ENCODE data around the gene SLC44A3.

The SLC44A3 gene

DNA sequence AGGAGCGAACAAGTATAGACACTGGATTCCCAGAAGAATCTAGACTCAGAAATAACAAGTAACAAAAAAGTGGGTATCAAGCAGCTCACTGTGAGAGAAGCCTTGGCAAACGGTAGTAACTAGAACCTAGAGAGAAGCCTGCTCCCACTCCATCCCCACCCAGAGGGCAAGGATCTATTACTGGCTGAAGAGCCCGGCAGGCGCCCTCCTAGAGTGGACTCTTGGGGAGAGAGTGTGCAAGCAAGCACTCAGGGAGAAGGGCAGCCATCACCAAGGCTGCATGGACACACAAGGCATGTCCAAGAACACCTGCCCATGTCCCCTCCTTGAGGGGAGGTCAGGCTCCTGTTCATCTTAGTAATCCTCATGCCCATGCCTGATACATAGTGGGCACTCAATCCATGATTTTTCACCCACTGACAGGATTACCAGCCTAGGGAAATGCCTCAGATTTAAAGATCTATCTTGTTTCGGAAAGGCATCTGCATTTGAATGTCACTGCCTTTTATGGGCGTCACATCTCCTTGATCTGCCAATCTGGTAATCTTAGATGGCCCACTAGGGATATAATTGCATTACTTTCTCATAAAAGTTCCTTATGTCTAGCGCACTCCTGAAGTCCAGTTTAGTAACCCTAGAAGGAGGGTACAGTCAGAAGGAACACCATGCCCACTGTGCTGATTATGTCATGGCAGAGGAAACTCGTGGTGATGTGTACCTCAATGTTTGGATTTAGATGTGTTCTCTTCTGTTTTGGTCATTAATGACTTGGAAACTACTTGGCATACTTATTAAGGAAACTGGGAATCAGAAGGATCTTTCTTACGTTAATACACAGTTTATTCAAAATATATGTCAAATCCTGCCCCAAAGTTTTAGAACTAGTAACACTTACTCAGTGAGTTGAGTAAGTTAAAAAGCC lies 92.4 kb downstream of the SLC44A3 start:
- peaks cover 3% of the 10 kb centered on the region for H3K36me3 Mint-ChIP-seq
- no peaks in the 10 kb centered on the region for H3K9me3 Mint-ChIP-seq (ENCODE audit: low read depth)
- H3K4me3 Mint-ChIP-seq: no peak overlapping the region
- peaks cover 3% of the 10 kb centered on the region for H3K27me3 Mint-ChIP-seq
- no peak overlapping the region for H3K27ac Mint-ChIP-seq
- H3K4me1 Mint-ChIP-seq (ENCODE audit: low read depth): peaks cover 1% of the 10 kb centered on the region

- Mint-ChIP-seq H3K27ac (no peak overlapping the region), H3K4me3 (no peak overlapping the region), H3K4me1 (ENCODE audit: low read depth) (peaks cover 1% of the 10 kb centered on the region), H3K36me3 (peaks cover 3% of the 10 kb centered on the region), H3K9me3 (ENCODE audit: low read depth) (no peaks in the 10 kb centered on the region), H3K27me3 (peaks cover 3% of the 10 kb centered on the region)
Observed at GRCh38 chr1:94917251-94917650, 97.1 kb downstream of the SLC44A3 start.

DNA sequence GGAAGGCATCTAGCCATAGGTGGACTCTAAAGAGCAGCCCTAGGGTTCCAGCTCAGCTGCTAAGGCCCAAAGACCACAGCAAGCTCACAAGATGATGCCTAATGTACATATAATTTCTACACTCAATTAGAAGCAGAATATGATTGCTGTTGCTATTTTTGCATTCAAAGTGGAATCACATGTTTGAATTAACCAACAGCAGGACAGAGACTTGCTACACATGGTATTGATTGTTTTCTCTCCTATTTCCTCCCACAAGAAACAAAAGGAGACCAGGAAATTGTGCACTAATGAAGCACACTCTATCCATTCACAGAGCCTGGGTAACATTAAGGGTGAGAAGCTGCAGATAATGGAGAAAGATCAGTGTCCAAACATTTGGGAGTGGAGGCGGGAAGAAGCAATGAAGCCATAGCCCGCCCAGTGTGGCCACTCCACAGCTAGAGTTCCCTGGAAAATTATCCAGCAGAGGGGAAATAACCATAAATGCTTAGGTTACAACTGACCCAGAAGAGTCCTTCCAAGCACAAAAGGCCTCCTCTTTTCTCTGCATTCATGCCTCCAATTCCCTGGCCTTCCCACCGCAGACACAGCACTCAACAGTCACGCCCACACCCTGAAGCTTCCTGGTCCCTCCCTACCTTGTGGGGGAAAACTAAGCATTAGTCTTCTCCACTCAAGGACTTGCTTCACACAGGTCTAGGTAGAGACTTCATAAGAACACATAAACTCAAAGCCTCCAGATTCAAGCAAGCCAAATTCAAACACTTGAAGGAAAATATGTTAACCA lies 99.3 kb downstream of the SLC44A3 start:
- Mint-ChIP-seq H3K27me3 (peaks cover 8% of the 10 kb centered on the region), H3K36me3 (peaks cover 3% of the 10 kb centered on the region), H3K9me3 (ENCODE audit: low read depth) (no peaks in the 10 kb centered on the region), H3K27ac (no peak overlapping the region), H3K4me3 (no peak overlapping the region), H3K4me1 (ENCODE audit: low read depth) (peaks cover 4% of the 10 kb centered on the region)

GRCh38 chr1:94920061-94920460 lies 99.9 kb downstream of the SLC44A3 start:
- Mint-ChIP-seq H3K27me3 (peaks cover 10% of the 10 kb centered on the region), H3K27ac (no peak overlapping the region), H3K36me3 (peaks cover 3% of the 10 kb centered on the region), H3K9me3 (ENCODE audit: low read depth) (no peaks in the 10 kb centered on the region), H3K4me1 (ENCODE audit: low read depth) (peaks cover 8% of the 10 kb centered on the region), H3K4me3 (no peak overlapping the region)

- H3K27me3 Mint-ChIP-seq: peaks cover 8% of the 10 kb centered on the region
- no peaks in the 10 kb centered on the region for H3K9me3 Mint-ChIP-seq (ENCODE audit: low read depth)
- peaks cover 19% of the 10 kb centered on the region for H3K4me1 Mint-ChIP-seq (ENCODE audit: low read depth)
- no peak overlapping the region for H3K4me3 Mint-ChIP-seq
- H3K36me3 Mint-ChIP-seq: no peaks in the 10 kb centered on the region
- no peak overlapping the region for H3K27ac Mint-ChIP-seq
Observed at GRCh38 chr1:94921977-94922376, 101.8 kb downstream of the SLC44A3 start.

DNA sequence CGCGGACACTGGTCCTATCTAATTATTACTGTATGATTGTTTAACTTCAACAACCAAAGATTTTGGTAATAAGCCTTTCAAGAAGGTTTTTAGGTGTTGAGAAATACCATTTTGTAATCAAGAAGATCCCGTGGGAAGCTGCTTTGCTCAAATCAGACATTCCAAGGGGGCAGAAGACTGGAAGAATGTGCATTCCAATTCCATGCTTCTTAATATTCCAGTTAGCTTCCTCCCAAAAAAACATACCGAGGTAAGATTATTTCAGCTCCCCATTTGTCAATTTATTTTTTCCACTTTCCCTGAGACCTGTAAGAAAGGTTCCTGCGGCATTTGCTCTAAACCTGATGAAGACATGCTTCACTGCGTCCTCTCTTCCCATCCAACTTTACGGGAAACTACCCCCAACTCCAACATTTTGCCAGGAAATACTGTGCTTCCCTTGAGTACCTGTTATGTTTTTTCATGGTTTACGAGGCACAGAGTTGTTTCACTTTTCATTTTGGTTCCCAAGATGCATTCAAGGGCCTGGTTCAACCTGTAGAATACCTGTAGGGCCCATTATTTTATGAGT lies 102.7 kb downstream of the SLC44A3 start:
- Mint-ChIP-seq H3K4me1 (ENCODE audit: low read depth) (peaks cover 22% of the 10 kb centered on the region), H3K27me3 (peaks cover 10% of the 10 kb centered on the region), H3K36me3 (no peaks in the 10 kb centered on the region), H3K27ac (no peak overlapping the region), H3K9me3 (ENCODE audit: low read depth) (no peaks in the 10 kb centered on the region), H3K4me3 (no peak overlapping the region)

GRCh38 chr1:94925004-94925403 lies 104.8 kb downstream of the SLC44A3 start:
- peaks cover 22% of the 10 kb centered on the region for H3K4me1 Mint-ChIP-seq (ENCODE audit: low read depth)
- peak overlapping the region; percentile 93 for H3K4me3 Mint-ChIP-seq
- H3K36me3 Mint-ChIP-seq: no peaks in the 10 kb centered on the region
- no peak overlapping the region for H3K27ac Mint-ChIP-seq
- H3K9me3 Mint-ChIP-seq (ENCODE audit: low read depth): no peaks in the 10 kb centered on the region
- peaks cover 10% of the 10 kb centered on the region for H3K27me3 Mint-ChIP-seq

DNA sequence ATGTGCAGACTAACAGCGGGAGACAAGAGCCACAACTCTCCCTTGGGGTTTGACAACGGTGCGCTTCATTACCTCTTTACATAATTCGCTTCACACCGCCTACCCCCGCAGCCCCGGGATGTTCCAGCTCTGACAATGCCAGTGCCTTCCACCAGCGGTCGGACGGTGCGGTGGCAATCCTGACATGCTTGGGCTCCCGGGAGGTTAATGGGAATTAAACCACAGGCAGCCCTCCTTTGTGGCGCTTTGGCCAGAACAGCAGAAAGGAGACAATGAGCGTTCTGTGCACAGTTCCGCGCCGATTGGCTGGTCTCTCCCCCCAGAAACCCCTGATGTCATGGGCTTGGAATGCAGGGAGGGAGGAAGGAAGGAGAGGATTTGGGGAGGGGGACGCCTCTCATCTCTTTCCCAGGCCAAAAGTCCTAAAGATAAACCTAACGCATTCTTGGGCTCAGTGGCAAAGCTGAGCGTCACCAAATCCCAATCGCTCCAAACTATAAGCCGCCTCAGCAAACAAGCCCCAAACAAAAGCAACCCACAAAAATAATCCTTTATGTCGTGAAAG lies 105.5 kb downstream of the SLC44A3 start:
- no peaks in the 10 kb centered on the region for H3K9me3 Mint-ChIP-seq (ENCODE audit: low read depth)
- no peaks in the 10 kb centered on the region for H3K36me3 Mint-ChIP-seq
- peak overlapping the region; percentile 93 for H3K4me3 Mint-ChIP-seq
- no peak overlapping the region for H3K27ac Mint-ChIP-seq
- H3K27me3 Mint-ChIP-seq: peaks cover 10% of the 10 kb centered on the region
- peaks cover 22% of the 10 kb centered on the region for H3K4me1 Mint-ChIP-seq (ENCODE audit: low read depth)

GRCh38 chr1:94926126-94926914 lies 106.2 kb downstream of the SLC44A3 start:
- no peak overlapping the region for H3K27ac Mint-ChIP-seq
- H3K9me3 Mint-ChIP-seq (ENCODE audit: low read depth): no peaks in the 10 kb centered on the region
- peak overlapping the region; percentile 93 for H3K4me3 Mint-ChIP-seq
- no peaks in the 10 kb centered on the region for H3K36me3 Mint-ChIP-seq
- H3K27me3 Mint-ChIP-seq: peaks cover 10% of the 10 kb centered on the region
- H3K4me1 Mint-ChIP-seq (ENCODE audit: low read depth): peaks cover 22% of the 10 kb centered on the region

- Mint-ChIP-seq H3K27ac (peak within 1 kb of the TSS; percentile 72), H3K9me3 (ENCODE audit: low read depth) (no peaks in the 10 kb centered on the region), H3K27me3 (peaks cover 10% of the 10 kb centered on the region), H3K4me1 (ENCODE audit: low read depth) (peaks cover 22% of the 10 kb centered on the region), H3K4me3 (peak within 1 kb of the TSS; percentile 93), H3K36me3 (no peaks in the 10 kb centered on the region)
Observed at GRCh38 chr1:94926915-94927404, 106.8 kb downstream of the SLC44A3 start, which contains the start of gene CNN3. Gene CNN3 (minus strand): TSS chr1:94927110. CDS start chr1:94926894, 216 bp downstream.

- peaks cover 22% of the 10 kb centered on the region for H3K4me1 Mint-ChIP-seq (ENCODE audit: low read depth)
- H3K27me3 Mint-ChIP-seq: peaks cover 10% of the 10 kb centered on the region
- no peaks in the 10 kb centered on the region for H3K9me3 Mint-ChIP-seq (ENCODE audit: low read depth)
- H3K4me3 Mint-ChIP-seq: peak overlapping the region; percentile 89
- no peaks in the 10 kb centered on the region for H3K36me3 Mint-ChIP-seq
- peak overlapping the region; percentile 72 for H3K27ac Mint-ChIP-seq
Observed at GRCh38 chr1:94927405-94928175, 107.4 kb downstream of the SLC44A3 start.

GRCh38 chr1:94928293-94928939 lies 108.3 kb downstream of the SLC44A3 start:
- Mint-ChIP-seq H3K27me3 (peaks cover 10% of the 10 kb centered on the region), H3K4me1 (ENCODE audit: low read depth) (peaks cover 22% of the 10 kb centered on the region), H3K36me3 (no peaks in the 10 kb centered on the region), H3K27ac (no peak overlapping the region), H3K9me3 (ENCODE audit: low read depth) (no peaks in the 10 kb centered on the region), H3K4me3 (peak overlapping the region; percentile 89)
